SU-DHL-6 (cell line): ENCODE data around the gene MAP3K20.

Source experiments
- EZH2phosphoT487 ChIP-seq: fragments of 200-600 bp; sonication (generic), shearing (Covaris generic); conservative IDR thresholded peaks from 2 replicates; pipeline ENCODE4 v1.6.1; 2018; ENCODE audit warnings: mild to moderate bottlenecking, antibody characterized with exemption, low read length, moderate library complexity, mixed read lengths
- TF ChIP-seq, protein P1 (sequence below): fragments of 200-600 bp; sonication (generic); IDR thresholded peaks from one replicate; pipeline ENCODE4 v1.5.1; 2017; ENCODE audit warnings: antibody characterized with exemption, mild to moderate bottlenecking, low read length, moderate library complexity; ENCODE audit not compliant: insufficient read depth, poor library complexity, severe bottlenecking

DNA sequence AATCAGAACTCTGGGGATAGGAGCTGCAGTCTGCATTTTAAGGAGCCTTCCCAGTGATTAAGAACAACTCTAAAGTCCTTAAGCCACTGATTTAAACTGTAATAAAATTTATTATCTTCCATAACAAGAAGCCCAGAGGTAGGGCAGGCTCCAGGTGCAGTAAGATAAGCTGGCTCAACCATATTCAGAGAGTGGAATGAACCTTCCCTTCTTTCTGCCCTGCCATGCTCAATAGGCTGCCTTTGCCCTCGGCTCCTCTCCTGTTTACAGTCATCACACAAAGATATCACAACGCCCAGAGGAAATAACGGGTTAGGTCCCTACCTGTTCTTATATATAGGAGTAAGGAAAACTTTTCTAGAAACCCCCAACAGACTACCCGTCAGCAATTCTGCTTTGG, 188.5 kb downstream of the MAP3K20 start:
- TF ChIP-seq, protein P1, sequence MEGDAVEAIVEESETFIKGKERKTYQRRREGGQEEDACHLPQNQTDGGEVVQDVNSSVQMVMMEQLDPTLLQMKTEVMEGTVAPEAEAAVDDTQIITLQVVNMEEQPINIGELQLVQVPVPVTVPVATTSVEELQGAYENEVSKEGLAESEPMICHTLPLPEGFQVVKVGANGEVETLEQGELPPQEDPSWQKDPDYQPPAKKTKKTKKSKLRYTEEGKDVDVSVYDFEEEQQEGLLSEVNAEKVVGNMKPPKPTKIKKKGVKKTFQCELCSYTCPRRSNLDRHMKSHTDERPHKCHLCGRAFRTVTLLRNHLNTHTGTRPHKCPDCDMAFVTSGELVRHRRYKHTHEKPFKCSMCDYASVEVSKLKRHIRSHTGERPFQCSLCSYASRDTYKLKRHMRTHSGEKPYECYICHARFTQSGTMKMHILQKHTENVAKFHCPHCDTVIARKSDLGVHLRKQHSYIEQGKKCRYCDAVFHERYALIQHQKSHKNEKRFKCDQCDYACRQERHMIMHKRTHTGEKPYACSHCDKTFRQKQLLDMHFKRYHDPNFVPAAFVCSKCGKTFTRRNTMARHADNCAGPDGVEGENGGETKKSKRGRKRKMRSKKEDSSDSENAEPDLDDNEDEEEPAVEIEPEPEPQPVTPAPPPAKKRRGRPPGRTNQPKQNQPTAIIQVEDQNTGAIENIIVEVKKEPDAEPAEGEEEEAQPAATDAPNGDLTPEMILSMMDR, result no peak
- TF ChIP-seq EZH2phosphoT487, result no peak
